Right lobe of liver (tissue), 6 donors: ENCODE measurements around the gene LMX1B. TPM values are rescaled to one million over a fixed set of nuclear protein-coding genes. Genes with fewer than 3 reads are reported as not detected.

Experiments used
- ATAC-seq, 4 donors: fragments of 200-7000 bp; cut with Tn5 transposase; one replicate each; pipeline ENCODE4 v1.9.1; 2020; ENCODE audit warnings: mild to moderate bottlenecking in 4 of 4, moderate library complexity in 4 of 4
- DNase-seq, 3 donors: peaks; one replicate each; pipeline ENCODE4 v3.0.0-alpha.2; 2020
- H3K27ac ChIP-seq, 3 donors: fragments of 200-600 bp; one replicate each; pipeline ENCODE4 v1.8.0; 2022
- H3K27me3 ChIP-seq, 2 donors: fragments of 200-600 bp; one replicate each; pipeline ENCODE4 v1.8.0; 2022
- H3K36me3 ChIP-seq, 4 donors: fragments of 200-600 bp; sonication (generic) in 1 of 4; one replicate each; pipeline versions ENCODE4 v1.5.1 to v1.8.0; 2017 to 2022; ENCODE audit warnings: control low read depth in 1 of 4
- H3K4me1 ChIP-seq, 4 donors: fragments of 200-600 bp; sonication (generic) in 1 of 4; one replicate each; pipeline versions ENCODE4 v1.5.1 to v1.8.0; 2017 to 2022; ENCODE audit warnings: control low read depth in 1 of 4
- H3K4me3 ChIP-seq, 3 donors: fragments of 200-600 bp; one replicate each; pipeline ENCODE4 v1.8.0; 2022
- H3K9me3 ChIP-seq, 4 donors: fragments of 200-600 bp; sonication (generic) in 1 of 4; one replicate each; pipeline versions ENCODE4 v1.5.1 to v1.8.0; 2017 to 2022; ENCODE audit warnings: control low read depth in 1 of 4
- POLR2A ChIP-seq: fragments of 450-650 bp; IDR thresholded peaks from one replicate; pipeline ENCODE4 v1.6.1; 2017; ENCODE audit warnings: antibody characterized with exemption, mild to moderate bottlenecking
- WGBS: methylation state at CpG from one replicate; pipeline ENCODE4 v1.1.6; 2018; ENCODE audit warnings: low coverage, low lambda C conversion rate; ENCODE audit not compliant: insufficient coverage; ENCODE audit errors: missing lambda C conversion rate; 5-methylcytosine and 5-hydroxymethylcytosine counted together
- intact Hi-C, 2 donors: fragments of 100-400 bp; cut with DNase I; formaldehyde crosslinking; loops; one replicate each; pipeline versions ENCODE4 v1.11.2 to v1.14.1; 2022
- long read RNA-seq: library from polyadenylated mRNA; unstranded; transcript quantifications from one replicate; pipeline ENCODE4 v2.0.0, GENCODE V29; 2019
- total RNA-seq, 6 experiments: library from RNA; depleted of rRNA in 2 of 6; stranded (reverse); fragments of >200 nt in 2 of 6; fragmentation: NEBNext Ultra II Directional in 3 of 6; extraction: Animal tissue kit (Norgen Biotek cat#: 25700) in 3 of 6; gene quantifications; one replicate each; pipeline versions ENCODE4 v1.1.0 to v1.2.4, GENCODE V29; 2016 to 2023
- TF ChIP-seq, protein P1 (sequence below), 4 donors: fragments of 200-600 bp in 3 of 4; fragments of 450-650 bp in 1 of 4; IDR thresholded peaks; one replicate each; pipeline versions ENCODE4 v1.5.1 to v1.8.0; 2016 to 2022; ENCODE audit warnings: antibody characterized with exemption in 4 of 4, mild to moderate bottlenecking in 2 of 4
- donor health status: DM: no; HTN: yes; CAD: no.
- donor health status: DM: no; HTN: no; CAD: no.
- donor health status: DM: no; HTN: no; CAD: no.
- donor health status: DM: no; HTN: yes; CAD: no.
- donor health status: DM: no; HTN: yes; CAD: no.

LMX1B gene
- not detected for total RNA-seq
- long read RNA-seq: 0 reads

DNA sequence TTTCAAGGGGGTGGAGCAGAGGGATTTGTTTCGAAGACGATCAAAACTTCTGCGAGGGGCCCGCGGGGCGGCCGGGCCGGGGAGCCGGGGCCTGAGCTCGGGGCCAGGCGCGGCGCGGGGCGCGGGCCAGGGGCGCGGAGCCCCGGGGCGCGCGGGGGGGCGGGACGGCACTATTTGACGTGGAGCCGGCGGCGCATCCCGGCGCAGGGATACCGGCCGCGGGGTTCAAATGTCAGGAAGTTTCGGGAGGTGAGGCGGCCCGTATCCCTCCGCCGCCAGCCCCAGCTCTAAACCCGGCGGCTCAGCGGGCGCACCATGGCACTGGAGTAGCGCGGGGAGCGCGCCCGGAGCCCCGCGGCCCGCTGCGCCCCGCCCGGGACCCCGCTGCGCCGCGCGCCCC, at the start of gene LMX1B:
Gene LMX1B (plus strand): TSS at position 278 of the 400 bp plus-strand sequence. CDS start 522 bp downstream, outside the sequence.
- Histone ChIP-seq H3K4me3 (no peak within 1 kb of the TSS), H3K27ac (no peak within 1 kb of the TSS), H3K27me3 (peaks cover 0 to 53% of the 10 kb centered on the region in 2 donors), H3K4me1 (peaks cover 0 to 18% (median 3%) of the 10 kb centered on the region in 4 donors), H3K36me3 (no peaks in the 10 kb centered on the region), H3K9me3 (no peaks in the 10 kb centered on the region)
- no peak for TF ChIP-seq POLR2A
- TF ChIP-seq, protein P1, sequence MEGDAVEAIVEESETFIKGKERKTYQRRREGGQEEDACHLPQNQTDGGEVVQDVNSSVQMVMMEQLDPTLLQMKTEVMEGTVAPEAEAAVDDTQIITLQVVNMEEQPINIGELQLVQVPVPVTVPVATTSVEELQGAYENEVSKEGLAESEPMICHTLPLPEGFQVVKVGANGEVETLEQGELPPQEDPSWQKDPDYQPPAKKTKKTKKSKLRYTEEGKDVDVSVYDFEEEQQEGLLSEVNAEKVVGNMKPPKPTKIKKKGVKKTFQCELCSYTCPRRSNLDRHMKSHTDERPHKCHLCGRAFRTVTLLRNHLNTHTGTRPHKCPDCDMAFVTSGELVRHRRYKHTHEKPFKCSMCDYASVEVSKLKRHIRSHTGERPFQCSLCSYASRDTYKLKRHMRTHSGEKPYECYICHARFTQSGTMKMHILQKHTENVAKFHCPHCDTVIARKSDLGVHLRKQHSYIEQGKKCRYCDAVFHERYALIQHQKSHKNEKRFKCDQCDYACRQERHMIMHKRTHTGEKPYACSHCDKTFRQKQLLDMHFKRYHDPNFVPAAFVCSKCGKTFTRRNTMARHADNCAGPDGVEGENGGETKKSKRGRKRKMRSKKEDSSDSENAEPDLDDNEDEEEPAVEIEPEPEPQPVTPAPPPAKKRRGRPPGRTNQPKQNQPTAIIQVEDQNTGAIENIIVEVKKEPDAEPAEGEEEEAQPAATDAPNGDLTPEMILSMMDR (IDR thresholded peaks at IDR 0.05): no peak
- ATAC-seq (peak in 1 of 4 donors; percentile 19), DNase-seq (peak in 1 of 3 donors; percentile 58)
- 6% methylated on average over 11 of the region's 58 CpGs for WGBS
- intact Hi-C loops: loop anchor here in 1 of 2 donors (5.0 kb wide), 1 partner anchor 79 kb away; no protein-coding TSS in a partner anchor

DNA sequence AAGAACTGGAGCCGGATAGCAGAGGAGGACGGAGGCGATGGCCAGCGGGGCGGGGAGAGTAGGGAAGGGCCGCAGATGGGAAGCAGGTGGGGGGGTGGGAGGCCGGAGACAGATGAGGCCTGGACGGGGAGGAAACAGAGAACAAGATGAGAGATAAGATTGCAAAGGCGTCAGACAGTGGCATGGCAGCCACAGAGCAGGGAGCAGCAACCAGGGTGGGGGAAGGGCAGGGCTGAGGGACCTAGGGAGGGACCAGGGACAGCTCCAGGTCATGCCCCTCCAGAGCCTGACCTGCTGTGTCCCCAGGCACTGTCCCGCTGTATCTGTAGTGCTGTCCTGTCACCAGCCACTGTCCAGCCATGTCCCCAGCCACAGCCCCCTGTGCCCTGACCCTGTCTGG, 49.6 kb upstream of the LMX1B start:
- no peaks in the 10 kb centered on the region for H3K9me3 ChIP-seq
- H3K27ac ChIP-seq: no peak overlapping the region
- DNase-seq (peak in 1 of 3 donors; percentile 46), ATAC-seq (peak in 1 of 4 donors; percentile 20)
- 28% methylated on average over 8 of the region's 10 CpGs for WGBS
- no peaks in the 10 kb centered on the region for H3K27me3 ChIP-seq
- no peaks in the 10 kb centered on the region for H3K4me1 ChIP-seq
- no peak overlapping the region for H3K4me3 ChIP-seq
- intact Hi-C loops: no loop called here
- H3K36me3 ChIP-seq: no peaks in the 10 kb centered on the region
- no peak for TF ChIP-seq POLR2A
- TF ChIP-seq, protein P1 (IDR thresholded peaks at IDR 0.05): no peak

DNA sequence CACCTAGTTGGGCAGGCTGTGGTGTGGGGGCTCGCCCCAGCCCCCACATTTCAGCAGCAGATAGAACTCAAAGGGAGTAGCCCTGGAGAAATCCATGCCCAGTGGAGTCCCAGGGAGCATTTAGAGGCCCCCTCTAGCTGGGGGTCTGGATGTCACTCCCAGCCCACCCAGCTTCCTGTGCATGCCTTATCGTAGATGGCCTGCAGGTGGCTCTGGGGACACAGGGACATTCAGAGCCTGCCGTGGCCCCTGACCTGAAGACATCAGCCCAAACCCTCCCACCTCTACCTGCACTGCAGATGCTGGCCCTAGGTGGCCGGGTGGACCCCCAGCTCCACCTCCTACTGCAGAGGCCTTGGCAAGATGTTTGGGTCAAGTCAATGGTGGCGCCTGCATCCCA, 49.0 kb upstream of the LMX1B start:
- ATAC-seq (peak in 1 of 4 donors; percentile 18), DNase-seq (peak in 1 of 3 donors; percentile 29)
- no peak overlapping the region for H3K27ac ChIP-seq
- H3K4me3 ChIP-seq: no peak overlapping the region
- intact Hi-C loops: no loop called here
- no CpG with 5 or more reads among the region's 5 CpGs for whole genome bisulfite sequencing
- H3K4me1 ChIP-seq: no peaks in the 10 kb centered on the region
- H3K9me3 ChIP-seq: no peaks in the 10 kb centered on the region
- H3K27me3 ChIP-seq: no peaks in the 10 kb centered on the region
- H3K36me3 ChIP-seq: no peaks in the 10 kb centered on the region
- TF ChIP-seq, protein P1 (IDR thresholded peaks at IDR 0.05): no peak
- no peak for TF ChIP-seq POLR2A

DNA sequence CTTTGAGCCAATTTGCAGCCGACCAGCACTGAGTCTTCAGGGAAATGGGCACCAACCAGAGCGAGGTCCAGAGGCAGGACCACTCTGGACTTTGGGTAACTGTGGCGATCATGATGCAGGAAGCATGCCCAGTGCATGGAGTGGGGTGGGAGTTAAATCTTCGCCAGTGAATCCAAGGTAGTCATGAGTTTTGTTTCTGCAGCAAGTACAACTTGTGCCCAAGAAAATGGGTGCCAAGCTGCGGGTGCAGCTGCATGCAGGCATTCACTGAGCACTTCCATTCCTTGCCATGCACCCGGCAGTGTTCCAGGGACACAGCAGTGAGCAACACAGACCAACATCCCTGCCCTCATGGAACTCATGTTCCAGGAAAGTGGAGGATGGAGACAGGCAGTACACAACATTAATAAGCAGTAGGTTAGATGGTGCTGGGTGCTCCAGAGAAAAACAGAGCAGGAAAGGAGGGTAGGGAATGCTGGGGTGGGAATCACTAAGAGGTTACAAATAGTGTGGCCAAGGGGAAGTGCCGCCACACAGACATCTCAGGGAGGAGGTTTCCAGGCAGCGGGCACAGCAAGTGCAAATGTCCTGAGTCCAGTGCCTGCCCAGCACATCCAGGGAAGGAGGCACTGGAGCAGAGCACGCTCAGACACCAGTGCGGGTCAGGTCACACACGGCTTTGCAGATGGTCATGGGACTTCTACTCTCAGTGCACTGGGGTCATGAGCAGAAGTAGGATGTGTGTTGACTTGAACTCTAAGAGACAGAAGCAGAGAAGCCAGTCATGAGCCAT, 48.2 kb upstream of the LMX1B start:
- intact Hi-C loops: no loop called here
- ATAC-seq (no peak), DNase-seq (peak in 1 of 3 donors; percentile 25)
- WGBS: 54% methylated on average over 2 of the region's 11 CpGs
- H3K27me3 ChIP-seq: no peaks in the 10 kb centered on the region
- no peaks in the 10 kb centered on the region for H3K4me1 ChIP-seq
- TF ChIP-seq POLR2A: no peak
- TF ChIP-seq, protein P1 (IDR thresholded peaks at IDR 0.05): no peak
- H3K4me3 ChIP-seq: no peak overlapping the region
- no peak overlapping the region for H3K27ac ChIP-seq
- no peaks in the 10 kb centered on the region for H3K36me3 ChIP-seq
- H3K9me3 ChIP-seq: no peaks in the 10 kb centered on the region
